Nephron progenitor cell (in vitro differentiated cells): Measurements from ENCODE around the gene SNAP25.

ENCODE experiments used
- DNase-seq: peaks from one replicate; pipeline ENCODE4 v3.0.0; 2021
- H3K27ac Mint-ChIP-seq: 2 replicates; pipeline ENCODE4 v1.8.0; 2021; ENCODE audit warnings: mild to moderate bottlenecking, moderate library complexity, mixed read lengths
- H3K27me3 Mint-ChIP-seq: 2 replicates; pipeline ENCODE4 v1.8.0; 2021; ENCODE audit warnings: mild to moderate bottlenecking, low read depth, mixed read lengths; ENCODE audit not compliant: poor library complexity
- H3K36me3 Mint-ChIP-seq: 2 replicates; pipeline ENCODE4 v1.8.0; 2021; ENCODE audit warnings: low read depth, mixed read lengths
- H3K4me1 Mint-ChIP-seq: 2 replicates; pipeline ENCODE4 v1.8.0; 2021; ENCODE audit warnings: mixed read lengths
- H3K4me3 Mint-ChIP-seq: 2 replicates; pipeline ENCODE4 v1.8.0; 2021; ENCODE audit warnings: mild to moderate bottlenecking, moderate library complexity, mixed read lengths
- H3K9me3 Mint-ChIP-seq: 2 replicates; pipeline ENCODE4 v1.8.0; 2021; ENCODE audit warnings: mild to moderate bottlenecking, moderate library complexity, mixed read lengths
- CTCF ChIP-seq: fragments of 200-600 bp; sonication (generic); IDR thresholded peaks from 2 replicates; pipeline ENCODE4 v1.5.0; 2021; ENCODE audit warnings: antibody characterized with exemption

Gene SNAP25

GRCh38 chr20:10312111-10312510, 93.5 kb downstream of the SNAP25 start:
- Mint-ChIP-seq H3K27ac (no peak overlapping the region), H3K9me3 (peaks cover 2% of the 10 kb centered on the region), H3K4me1 (peaks cover 23% of the 10 kb centered on the region), H3K4me3 (no peak overlapping the region), H3K27me3 (no peaks in the 10 kb centered on the region), H3K36me3 (peaks cover 15% of the 10 kb centered on the region)
- no peak for DNase-seq
- TF ChIP-seq CTCF: no peak

GRCh38 chr20:10313215-10313614, 94.6 kb downstream of the SNAP25 start:
- DNase-seq: no peak
- Mint-ChIP-seq H3K36me3 (peaks cover 15% of the 10 kb centered on the region), H3K27me3 (no peaks in the 10 kb centered on the region), H3K4me3 (no peak overlapping the region), H3K9me3 (peaks cover 5% of the 10 kb centered on the region), H3K27ac (no peak overlapping the region), H3K4me1 (peaks cover 23% of the 10 kb centered on the region)
- no peak for TF ChIP-seq CTCF

- TF ChIP-seq CTCF: no peak
- H3K9me3 Mint-ChIP-seq: peaks cover 5% of the 10 kb centered on the region
- peaks cover 23% of the 10 kb centered on the region for H3K4me1 Mint-ChIP-seq
- no peaks in the 10 kb centered on the region for H3K27me3 Mint-ChIP-seq
- DNase-seq: no peak
- H3K36me3 Mint-ChIP-seq: peaks cover 11% of the 10 kb centered on the region
- peak overlapping the region; percentile 46 for H3K27ac Mint-ChIP-seq
- H3K4me3 Mint-ChIP-seq: no peak overlapping the region
Measured at GRCh38 chr20:10313701-10314100, 95.1 kb downstream of the SNAP25 start.

GRCh38 chr20:10314198-10314597, 95.6 kb downstream of the SNAP25 start:
- no peak for DNase-seq
- H3K27me3 Mint-ChIP-seq: no peaks in the 10 kb centered on the region
- H3K9me3 Mint-ChIP-seq: peaks cover 5% of the 10 kb centered on the region
- no peak for TF ChIP-seq CTCF
- peak overlapping the region; percentile 23 for H3K4me3 Mint-ChIP-seq
- peaks cover 8% of the 10 kb centered on the region for H3K36me3 Mint-ChIP-seq
- H3K4me1 Mint-ChIP-seq: peaks cover 23% of the 10 kb centered on the region
- H3K27ac Mint-ChIP-seq: peak overlapping the region; percentile 46

GRCh38 chr20:10315138-10315537, 96.5 kb downstream of the SNAP25 start:
- H3K36me3 Mint-ChIP-seq: peaks cover under 1% of the 10 kb centered on the region
- H3K27me3 Mint-ChIP-seq: no peaks in the 10 kb centered on the region
- no peak overlapping the region for H3K4me3 Mint-ChIP-seq
- TF ChIP-seq CTCF: no peak
- peaks cover 23% of the 10 kb centered on the region for H3K4me1 Mint-ChIP-seq
- H3K9me3 Mint-ChIP-seq: peaks cover 5% of the 10 kb centered on the region
- DNase-seq: no peak
- no peak overlapping the region for H3K27ac Mint-ChIP-seq

- no peak overlapping the region for H3K4me3 Mint-ChIP-seq
- TF ChIP-seq CTCF: no peak
- H3K9me3 Mint-ChIP-seq: peaks cover 5% of the 10 kb centered on the region
- DNase-seq: no peak
- H3K27me3 Mint-ChIP-seq: no peaks in the 10 kb centered on the region
- H3K4me1 Mint-ChIP-seq: peaks cover 23% of the 10 kb centered on the region
- H3K27ac Mint-ChIP-seq: no peak overlapping the region
- no peaks in the 10 kb centered on the region for H3K36me3 Mint-ChIP-seq
Measured at GRCh38 chr20:10316582-10316981, 98.0 kb downstream of the SNAP25 start.
